GM21529 (cell line): ENCODE measurements around the gene ANKS6.
A peak's percentile ranks its signal among the peaks of the same experiment; 100 is the strongest.

ENCODE experiments used
- ATAC-seq: cut with Tn5 transposase; IDR thresholded peaks from one replicate; pipeline ENCODE4 v1.9.1; 2021; ENCODE audit not compliant: unreplicated experiment

The ANKS6 gene

DNA sequence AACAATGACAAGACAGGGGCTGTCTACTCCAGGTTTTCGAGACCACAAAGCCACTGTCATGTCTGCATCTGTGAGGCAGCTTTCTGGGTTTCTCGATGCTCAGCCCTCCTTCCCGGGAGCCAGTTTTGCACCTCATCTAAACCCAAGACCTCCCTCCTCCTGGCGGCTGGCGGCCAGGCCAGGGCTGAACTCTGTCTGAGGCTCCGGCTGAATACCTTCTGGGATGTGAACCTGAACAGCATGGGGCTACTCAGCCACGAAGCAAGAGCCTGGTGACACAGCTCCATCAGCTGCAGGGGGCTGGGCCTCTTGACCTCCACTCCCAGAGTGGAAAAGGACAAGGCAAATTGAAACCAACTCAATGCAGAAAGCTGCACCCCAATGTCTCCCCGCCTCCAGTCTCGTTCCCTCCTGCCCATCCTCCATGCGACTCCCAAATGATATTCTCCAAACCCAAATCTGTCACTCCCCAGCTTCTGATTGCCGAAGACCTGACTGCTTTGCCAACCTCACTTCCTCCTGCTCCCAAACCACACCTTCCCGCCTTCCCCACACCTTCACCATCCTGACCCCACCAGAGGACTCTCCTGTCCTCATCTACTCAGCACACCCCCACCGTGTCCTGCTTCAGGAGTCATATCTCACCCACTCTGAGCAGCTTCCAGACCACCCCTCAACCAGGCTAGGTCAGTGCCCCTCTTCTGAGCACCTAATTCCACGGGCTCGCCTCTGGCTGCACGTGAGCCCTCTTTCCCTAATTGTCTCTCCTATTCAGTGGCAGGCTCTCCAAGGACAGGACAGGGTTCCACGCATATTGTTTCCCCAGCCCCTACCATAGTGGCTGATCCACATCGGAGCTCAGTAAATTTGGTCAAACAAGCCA, 4.5 kb downstream of the ANKS6 start:
- ATAC-seq, result no peak

DNA sequence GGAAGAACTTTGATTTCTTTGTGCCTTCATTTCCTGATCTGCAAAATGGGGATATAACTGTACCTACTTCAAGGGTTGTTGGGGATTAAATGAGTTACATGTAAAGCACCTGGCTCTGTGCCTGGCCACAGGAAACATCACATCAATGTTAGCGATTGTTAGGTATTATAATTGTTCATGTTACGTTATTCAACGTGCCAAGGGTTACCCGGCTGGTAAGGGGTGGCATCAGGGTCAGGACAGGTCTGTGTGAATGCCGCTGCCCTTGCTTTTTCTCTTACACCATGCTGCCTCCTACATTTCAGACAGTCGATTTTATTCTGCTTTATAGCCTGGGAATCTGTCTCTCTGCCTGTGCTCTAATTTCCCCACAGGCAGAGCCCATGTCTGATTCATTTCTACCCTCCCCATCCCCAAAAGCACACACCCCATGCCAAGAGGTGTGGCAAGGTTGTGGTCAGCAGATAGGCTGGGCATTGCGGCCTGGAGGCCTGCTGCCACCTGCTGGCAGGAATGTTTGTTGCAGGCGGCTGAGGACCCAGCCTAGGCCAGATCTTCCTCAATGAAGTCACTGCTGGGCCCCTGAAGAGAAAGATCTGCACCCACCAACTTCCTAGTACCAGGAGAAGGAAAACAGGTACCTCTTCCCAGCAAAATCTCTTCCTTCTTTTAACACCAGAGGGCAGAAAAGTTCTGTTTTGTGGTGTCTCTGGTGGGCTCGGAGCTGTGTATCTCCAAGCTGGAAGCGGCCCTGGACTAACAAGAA, 5.3 kb downstream of the ANKS6 start:
- peak; percentile 70 for ATAC-seq

DNA sequence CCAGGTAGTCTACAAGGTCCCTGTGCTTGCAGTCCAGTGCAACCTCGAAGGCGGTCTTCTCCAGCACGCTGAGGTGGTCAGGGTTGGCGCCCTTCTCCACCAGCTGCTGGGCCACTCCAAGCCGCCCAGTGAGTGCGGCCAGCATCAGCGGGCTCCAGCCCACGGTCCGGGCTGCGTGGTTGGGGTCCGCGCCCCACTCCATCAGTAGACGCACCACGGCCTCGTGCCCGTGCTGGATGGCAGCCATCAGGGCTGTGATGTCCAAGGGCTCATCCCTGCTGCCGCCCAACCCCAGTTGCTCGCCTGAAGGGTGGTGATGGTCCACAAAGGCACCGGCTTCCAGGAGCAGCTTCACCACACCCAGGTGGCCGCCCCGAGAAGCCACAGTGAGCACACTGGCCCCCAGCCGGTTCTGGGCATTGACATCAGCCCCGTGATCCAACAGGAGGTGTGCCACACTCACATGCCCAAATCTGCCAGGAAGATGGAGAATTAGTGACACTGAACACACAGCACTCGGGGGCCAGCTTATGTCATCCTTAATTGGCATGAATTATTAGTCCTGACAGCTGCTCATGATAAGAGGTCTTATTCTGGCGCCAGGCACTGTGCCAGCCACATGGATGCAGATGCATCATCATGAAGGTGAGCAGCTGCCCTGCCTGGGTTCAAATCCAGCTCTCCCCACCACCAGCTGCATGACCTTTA, 6.1 kb downstream of the ANKS6 start:
- ATAC-seq, result no peak

DNA sequence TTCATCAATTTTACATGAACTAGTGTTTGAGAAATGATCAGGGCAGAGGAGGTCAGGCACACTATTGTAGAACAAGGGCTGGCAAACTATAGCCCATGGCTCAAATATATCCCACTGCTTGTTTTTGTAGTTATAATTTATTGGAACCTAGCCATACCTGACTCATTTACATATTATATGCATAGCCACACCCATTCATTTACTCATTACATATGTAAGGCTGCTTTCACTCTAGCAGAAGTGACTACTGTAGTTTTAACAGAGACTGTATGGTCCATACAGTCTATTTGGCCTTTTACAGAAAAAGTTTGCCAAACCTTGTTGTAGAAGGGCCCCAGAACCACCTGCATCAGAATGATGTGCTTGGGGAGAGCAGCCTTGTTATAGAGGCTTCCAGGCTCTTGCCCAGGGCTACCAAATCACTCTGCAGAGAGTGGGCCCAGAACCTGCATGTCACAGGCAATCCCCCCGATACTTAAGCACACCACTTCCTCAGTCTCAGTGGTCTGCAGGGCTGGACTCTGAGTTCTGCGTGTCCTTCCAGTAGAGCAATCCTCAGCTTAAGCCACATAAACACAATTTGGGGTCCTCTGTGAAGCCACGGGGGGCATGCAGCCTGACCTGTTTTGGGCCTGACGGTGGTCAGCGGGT, 6.7 kb downstream of the ANKS6 start:
- ATAC-seq, result no peak

DNA sequence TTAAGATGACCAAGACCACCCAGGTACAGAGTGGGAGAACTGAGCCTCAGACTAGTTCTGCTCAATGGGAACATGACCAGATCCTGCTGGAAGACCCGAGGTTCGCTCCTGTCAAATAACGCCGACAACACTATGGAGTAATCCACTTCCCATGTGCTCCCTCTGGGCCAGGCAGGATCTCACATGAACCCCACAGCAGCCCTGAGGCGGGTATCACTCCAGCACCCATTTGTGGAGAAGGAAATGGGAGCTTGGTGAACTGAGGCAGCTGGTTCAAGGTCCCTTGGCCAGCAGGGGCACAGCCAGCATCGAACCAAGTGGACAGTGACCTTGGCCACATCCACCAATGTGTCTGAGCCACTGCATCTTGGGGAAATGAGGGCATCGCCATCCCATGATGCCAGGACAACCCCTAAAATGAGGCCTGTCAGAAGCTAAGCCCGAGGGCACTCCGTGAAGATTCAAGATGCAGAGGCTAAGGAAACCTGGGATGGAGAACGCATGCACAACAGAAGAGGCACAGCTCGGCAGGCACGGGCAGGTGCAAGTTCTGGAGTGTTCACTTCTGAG, 8.5 kb downstream of the ANKS6 start:
- ATAC-seq, result no peak

DNA sequence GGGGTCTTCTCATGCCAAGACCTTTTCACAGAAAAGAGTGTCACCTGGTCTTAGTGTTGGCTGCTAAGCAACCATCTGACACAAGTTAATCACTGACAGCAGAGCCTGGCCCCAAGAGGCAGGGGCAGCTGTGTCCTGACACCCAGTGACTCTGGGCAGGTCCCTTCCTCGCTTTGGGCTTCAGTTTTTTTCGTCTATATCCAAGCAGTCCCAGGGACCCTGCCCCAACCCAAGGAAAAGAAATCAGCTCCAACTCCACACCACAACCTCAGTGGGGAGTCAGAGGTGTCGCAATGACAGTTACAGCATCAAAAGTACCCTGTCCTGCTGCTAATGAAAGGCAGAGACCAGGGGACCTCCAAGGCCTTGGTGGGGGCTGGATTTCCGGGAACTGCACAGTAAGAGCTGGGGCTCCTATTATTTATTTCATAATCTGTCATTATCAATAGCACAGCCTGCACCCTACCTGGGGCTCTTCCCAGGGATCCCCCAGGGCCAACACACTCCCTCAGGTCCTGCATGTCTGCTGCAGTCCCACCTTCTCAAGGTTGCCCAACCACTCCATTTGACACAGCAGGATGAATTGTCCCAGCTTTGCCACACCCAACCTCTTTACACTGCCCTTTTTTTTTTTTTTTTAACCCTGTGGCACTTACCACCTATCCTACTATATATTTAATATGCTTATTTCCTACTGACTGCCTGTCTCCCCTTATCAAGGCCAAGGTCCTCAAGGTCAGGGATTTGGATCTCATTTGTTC, 9.4 kb downstream of the ANKS6 start:
- no peak for ATAC-seq

DNA sequence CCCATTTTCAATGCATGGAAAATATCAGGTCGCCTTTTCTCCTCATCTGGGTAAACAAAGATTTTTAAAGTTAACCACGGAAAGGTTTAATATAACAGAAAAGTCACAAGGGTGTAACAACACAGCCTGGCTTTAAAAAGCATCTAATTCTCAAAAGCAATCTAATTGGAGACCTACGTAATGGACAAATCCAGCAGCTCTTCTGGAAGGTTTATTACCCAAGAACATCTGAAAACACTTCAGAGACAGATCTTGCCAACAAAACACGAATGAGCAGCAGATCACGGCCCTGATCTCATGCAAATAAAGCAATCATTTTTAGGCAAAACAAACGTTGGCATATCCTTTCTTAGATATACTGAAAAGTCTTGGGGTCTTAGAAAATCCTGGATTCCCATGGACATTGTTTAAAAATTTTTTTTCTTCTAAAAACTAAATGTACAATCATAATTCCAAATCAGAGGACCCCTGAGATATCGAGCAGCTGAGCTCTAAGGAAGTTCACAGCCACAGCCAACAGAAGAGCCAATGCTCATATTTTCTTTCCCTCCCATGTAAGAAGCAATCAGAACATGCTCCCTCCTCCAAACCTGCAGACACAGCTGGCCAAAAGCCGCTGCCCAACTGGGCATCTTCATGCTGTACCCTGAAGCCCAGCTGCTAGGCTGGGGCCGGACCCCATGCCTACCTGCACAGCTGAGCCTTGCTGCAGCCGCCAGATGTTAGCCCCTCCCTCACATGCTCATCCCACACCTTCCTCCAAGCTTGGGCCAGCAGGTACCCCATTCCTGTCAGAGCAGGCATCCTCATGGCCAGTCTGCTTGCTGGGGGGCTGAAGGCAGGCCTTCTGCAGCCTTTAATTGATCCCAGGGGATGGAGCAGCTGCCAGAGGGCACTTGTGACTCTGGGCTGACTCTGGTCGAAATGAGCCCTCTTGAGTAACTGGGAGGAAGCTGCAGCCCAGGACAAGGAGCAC, 11.2 kb downstream of the ANKS6 start:
- ATAC-seq, result no peak

DNA sequence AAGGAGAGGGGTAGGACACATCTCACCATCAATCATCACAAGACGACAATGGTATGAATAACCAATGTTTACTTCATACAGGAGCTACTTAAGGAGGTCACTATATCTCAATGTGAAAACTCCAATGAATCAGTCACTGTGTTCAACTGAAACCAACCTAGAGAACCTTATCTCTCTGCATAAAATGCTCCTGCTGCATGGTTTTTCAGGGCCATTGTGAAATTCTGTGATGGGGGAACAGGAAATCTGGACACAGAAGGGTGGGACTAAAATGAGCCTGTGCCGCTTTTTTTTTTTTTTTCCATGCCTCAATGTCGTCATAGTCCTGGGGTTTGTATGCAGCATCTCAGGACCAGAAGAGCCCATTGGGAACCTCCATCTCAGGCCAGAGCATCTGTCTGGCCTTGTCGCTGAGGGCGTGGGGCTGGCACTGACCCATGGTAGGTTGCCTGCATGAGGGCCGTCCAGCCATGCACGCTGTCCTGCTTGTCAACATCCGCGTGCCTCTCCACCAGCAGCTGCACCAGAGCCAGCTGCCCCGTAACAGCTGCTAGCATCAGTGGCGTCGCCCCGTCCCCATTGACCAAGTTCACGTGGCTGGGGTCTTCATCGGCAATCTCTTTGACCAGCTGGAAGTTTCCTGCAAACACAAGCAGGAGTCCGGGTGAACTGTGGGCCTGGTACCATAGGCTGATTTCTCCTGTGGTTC, 12.7 kb downstream of the ANKS6 start:
- no peak for ATAC-seq

DNA sequence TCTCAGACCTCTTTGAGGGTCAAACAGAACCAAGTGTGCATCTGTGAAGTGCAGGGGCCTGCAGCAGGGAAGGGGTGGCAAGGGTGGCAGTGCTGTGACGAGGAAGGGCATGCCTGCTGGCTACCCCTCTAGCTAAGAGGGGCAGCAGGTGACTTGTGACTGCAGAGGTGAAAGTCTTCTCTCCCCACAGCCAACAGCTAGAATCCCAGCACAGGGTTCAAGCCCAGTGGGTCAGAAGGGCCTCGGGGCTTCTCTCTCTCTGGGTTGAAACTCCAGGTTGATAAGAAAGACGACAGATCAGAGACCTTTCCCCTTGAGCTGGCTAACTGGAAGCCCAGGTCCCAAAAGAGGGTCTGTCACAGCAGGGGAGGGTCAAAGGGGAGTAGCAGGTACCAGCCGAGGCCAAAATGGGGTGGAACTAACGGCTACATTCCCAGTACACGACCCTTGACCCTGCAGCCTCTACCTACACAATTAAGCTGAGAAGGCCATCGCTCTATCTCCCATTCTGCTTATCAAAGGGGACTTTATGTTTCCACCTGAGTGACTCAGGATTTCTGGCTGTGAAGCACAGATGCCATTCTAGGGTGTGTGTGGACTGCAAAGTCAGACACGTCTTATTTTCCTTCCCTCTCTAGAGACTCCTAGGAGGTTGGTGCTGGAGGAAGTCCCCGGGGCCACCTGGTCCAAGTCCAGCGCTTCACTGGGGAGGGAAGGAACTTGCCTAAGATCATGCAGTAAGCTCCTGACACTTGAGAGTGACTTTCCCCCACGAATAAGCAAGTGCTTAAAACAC, 14.6 kb downstream of the ANKS6 start:
- ATAC-seq, result no peak

DNA sequence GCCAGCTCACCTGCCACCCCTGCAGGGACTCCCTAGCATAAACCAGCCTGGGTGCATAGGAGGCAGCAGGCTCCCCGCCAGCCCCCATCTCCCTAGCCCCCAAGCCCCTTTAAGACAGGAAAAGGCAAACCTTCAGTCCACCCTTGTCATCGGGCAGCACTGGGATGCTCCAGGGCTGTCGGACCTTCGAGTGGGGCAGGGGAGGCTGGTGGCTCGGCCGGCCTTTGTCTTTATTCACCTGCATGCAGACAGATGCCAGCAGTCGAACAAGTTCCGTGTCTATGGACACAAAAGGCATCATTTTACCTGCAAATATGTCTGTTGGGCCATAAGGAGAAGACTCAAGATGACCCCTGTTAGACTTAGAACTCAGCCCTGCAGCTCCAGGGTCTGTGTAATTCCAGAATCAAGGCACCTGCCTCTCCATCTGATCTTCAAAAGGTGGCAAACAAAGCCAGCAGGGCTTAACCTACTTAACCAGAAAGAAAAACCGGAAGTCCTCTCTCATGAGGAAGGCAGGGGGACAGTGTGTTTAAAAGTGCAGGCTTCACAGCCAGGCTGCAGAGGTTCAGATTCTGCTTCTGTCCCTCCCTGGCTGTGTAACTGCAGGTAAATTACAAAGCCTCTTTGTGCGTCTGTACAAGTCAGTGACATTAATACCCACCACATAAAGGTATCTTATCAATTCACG, 16.2 kb downstream of the ANKS6 start:
- no peak for ATAC-seq

DNA sequence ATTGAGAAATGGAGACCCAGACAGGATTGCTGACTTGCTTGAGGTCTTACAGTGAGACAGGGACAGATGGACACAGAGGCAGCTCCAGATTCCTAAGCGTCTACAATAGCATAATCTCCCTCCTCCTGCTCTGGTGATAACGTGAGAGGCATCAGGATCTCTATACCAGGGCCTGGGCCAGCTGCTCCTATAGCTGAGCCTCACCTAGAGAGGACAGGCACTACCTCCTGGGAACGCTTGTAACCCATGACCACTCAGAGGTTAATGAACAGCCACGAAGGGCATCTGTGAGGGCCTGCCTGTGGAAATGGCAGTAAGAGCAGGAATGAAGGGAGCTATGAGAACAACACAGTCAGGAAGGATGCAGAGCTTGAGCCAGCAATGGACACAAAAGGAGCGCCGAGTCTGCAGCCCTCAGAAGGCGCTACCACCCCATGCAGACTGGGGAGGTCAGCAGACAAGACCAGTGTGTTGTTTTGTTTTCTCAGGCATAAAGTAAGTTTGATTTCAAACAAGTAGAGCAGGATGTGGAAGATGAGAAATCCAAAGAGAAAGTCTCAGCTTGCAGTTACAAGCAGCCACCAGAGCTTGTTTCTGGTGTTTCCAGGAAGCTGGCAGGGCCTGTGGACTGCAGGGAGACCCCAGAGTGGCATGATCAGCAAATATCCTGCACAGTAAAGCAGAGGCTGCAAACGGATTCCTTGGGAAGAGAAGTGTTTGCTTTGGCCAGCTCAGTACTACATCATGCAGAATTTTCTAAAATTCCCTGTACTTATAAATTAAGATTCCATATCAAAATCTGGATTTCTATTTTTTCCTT, 17.4 kb downstream of the ANKS6 start:
- ATAC-seq, result no peak

DNA sequence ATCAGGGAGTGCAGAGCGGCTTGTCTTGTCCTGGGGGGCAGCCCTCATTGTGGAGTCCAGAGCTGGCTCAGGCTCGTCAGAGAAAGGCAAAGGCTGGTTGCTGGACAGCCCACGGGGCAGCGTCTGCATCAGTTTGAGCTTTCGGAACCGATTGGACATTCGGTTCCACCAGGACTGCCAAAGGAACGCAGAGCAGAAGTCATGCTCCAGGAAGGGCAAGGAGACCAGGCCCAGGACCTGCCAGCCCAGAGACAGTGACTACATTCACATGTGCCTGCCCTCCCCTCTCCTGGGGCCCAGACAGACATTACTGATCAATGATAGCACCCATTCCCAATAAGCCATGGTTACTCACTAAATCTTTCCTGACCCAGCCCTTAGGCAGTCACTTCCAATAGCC, 18.1 kb downstream of the ANKS6 start:
- ATAC-seq, result no peak

DNA sequence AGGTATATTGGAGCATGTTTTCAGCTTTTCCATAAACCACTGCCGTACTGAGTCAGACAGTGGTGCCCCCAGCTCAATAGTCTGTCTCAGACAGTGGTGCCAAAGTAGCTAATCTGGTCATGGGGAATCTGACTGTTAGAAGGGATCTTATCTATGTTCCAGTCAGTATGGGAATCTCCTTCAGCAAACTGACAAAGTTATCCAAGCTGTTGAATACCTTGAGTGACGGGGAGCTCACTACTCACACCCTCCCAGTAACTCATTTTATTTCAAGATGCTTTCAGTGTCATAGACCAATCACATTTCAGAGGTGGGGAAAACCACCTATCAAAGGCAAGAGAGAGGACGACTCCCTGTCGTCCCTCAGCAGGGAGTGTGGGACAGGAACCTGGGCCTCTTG, 18.7 kb downstream of the ANKS6 start:
- ATAC-seq, result no peak

DNA sequence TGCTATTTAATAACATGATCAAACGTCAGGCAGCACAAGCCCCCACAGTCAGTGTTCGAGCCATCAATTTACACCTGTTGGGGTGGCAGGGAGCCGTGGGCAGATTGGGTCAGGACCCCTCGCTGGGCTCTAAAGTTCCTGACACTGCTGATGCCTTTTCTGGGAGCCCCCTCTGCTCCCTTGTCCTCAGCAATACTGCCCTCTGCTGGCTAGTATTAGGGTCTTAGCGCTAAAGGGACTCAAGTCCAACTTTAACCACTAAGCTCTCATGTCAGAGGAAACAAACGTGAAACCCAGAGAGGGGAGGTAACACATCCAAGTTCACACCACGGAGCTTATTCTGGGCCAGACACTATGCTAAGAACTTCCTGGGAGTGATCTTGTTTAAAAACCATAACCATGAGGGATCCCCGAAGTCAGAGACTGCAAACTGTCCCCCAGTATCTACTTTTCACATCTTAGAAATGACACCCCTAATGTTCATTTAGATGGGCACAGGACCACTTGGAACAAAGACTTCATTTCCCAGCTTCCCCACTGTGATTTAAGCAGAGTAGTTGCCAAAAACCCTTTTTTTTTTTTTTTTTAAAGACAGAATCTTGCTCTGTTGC, 20.4 kb downstream of the ANKS6 start:
- ATAC-seq, result peak; percentile 53

DNA sequence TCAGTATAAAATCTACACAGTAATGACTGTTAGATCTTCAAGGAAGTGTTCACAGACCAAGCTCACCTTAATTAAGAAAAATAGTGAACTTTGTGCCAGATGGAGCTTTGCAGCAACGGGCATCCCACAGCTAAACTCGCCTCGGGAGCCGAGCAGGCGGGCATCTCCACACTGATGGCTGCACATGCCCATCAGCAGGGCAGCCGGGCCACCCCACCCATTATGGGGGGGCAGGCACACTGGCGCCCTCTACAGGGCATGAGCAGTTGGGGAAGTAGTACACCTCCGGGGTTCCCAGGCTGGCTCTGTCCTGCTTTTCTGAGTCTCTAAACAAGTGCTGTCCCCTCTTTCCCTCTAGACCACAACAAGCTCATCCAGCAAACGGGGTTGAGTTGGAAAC, 21.6 kb downstream of the ANKS6 start:
- no peak for ATAC-seq

DNA sequence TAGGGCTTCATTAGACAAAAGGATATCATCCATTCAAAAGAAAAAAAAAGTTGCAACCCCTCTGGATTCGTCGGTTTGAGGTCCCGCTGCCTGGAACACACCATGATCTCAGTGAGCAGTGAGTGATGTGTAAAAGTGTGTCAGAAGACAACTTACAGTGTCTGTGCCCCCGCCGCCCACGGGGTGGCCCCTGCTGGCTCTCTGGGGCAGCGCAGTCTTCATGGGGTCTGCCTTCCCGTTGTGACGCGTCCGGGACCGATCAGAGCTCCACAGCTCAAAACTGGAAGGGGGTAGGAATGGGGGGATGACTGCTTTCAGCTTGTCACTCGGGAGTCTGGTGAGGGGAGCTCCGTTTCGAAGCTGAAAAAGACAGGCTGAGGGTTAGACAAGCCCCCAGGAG, 22.6 kb downstream of the ANKS6 start:
- ATAC-seq, result no peak
